ENCODE results near the gene CDS2.

CDS2 gene

DNA sequence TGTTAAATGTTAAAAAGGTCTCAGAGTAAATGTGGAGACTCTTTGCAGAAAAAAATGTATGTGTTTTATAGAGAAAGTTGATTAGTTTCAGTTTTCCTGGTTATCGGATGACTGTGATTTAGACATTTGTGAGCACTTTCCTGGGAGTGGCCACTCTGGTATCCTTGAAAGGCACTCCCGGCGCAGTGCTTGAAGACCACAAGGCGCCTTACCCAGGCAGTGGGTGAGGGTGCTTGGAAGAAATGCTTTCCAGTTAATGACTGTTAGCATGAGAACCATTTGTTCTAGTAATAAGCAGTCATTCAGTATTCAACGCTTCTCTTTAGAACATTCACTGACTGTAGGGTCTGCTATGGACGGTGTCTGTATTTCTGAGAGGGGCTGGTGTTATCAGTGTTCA is 7.2 kb downstream of the CDS2 start:
- Mint-ChIP-seq H3K36me3 (ENCODE audit: low read depth) (peaks cover 9% of the 10 kb centered on the region), H3K4me3 (no peak overlapping the region), H3K27me3 (ENCODE audit: low read depth) (no peaks in the 10 kb centered on the region), H3K4me1 (peaks cover 13% of the 10 kb centered on the region), H3K9me3 (no peaks in the 10 kb centered on the region), H3K27ac (no peak overlapping the region)
- TF ChIP-seq, protein P1, sequence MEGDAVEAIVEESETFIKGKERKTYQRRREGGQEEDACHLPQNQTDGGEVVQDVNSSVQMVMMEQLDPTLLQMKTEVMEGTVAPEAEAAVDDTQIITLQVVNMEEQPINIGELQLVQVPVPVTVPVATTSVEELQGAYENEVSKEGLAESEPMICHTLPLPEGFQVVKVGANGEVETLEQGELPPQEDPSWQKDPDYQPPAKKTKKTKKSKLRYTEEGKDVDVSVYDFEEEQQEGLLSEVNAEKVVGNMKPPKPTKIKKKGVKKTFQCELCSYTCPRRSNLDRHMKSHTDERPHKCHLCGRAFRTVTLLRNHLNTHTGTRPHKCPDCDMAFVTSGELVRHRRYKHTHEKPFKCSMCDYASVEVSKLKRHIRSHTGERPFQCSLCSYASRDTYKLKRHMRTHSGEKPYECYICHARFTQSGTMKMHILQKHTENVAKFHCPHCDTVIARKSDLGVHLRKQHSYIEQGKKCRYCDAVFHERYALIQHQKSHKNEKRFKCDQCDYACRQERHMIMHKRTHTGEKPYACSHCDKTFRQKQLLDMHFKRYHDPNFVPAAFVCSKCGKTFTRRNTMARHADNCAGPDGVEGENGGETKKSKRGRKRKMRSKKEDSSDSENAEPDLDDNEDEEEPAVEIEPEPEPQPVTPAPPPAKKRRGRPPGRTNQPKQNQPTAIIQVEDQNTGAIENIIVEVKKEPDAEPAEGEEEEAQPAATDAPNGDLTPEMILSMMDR (IDR thresholded peaks at IDR 0.05; ENCODE audit: unreplicated experiment in 3 of 3), result no peak

DNA sequence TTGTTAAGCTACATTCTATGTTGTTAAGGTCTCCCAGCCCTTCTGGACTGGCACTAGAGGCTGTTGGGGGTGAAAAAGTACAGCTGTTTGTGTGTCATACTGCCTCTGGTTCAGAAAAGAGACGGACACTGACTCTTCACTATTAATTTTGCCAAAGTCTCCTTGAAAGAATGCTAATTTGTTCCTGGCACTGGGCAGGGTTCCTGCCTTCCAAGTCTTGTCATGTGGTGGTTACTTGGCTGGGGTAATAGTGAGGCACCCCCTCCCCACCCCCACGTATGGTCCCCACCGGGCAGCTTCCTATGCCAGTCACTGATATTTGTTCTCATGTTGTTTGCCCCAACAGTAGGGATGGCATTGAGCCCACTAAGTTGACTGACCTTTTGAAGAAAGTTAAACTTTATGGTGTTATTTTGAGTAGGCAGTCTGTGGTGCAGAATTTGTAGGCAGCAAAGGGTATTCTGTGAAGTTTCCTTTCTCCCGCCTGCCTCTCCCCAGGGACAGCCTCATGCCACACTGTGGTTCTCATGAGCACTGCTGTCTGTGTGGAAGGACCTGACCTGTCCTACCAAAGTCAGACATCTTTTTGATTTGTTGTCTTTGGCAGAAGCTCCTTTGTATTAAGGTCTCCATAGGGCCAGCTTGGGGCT is 8.7 kb downstream of the CDS2 start:
- Mint-ChIP-seq H3K4me1 (peaks cover 13% of the 10 kb centered on the region), H3K27ac (no peak overlapping the region), H3K9me3 (no peaks in the 10 kb centered on the region), H3K4me3 (no peak overlapping the region), H3K36me3 (ENCODE audit: low read depth) (peaks cover 9% of the 10 kb centered on the region), H3K27me3 (ENCODE audit: low read depth) (no peaks in the 10 kb centered on the region)
- TF ChIP-seq, protein P1 (IDR thresholded peaks at IDR 0.05; ENCODE audit: unreplicated experiment in 3 of 3), result no peak

DNA sequence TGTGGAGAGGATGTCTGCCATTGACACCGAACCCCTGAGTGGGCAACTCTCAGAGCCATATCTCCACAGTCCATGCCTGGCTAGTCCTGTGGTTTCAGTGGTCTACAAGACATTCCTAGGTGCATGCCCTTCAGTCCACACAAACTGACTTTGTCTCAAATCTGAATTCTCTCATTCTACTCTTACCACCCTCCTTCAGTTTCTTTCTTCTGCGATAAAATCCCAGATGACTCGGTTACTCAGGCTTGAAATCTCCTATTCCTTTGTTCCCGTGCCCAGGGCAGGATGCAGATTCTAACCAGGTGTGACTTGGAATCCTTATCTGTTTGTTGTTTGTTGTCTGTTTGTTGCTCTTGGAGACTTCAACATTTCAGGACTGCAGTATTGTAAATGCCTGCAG is 9.3 kb downstream of the CDS2 start:
- H3K27me3 Mint-ChIP-seq (ENCODE audit: low read depth), result no peaks in the 10 kb centered on the region
- H3K9me3 Mint-ChIP-seq, result no peaks in the 10 kb centered on the region
- no peak overlapping the region for H3K4me3 Mint-ChIP-seq
- peaks cover 9% of the 10 kb centered on the region for H3K36me3 Mint-ChIP-seq (ENCODE audit: low read depth)
- H3K27ac Mint-ChIP-seq, result no peak overlapping the region
- TF ChIP-seq, protein P1 (IDR thresholded peaks at IDR 0.05; ENCODE audit: unreplicated experiment in 3 of 3), result no peak
- peaks cover 12% of the 10 kb centered on the region for H3K4me1 Mint-ChIP-seq

DNA sequence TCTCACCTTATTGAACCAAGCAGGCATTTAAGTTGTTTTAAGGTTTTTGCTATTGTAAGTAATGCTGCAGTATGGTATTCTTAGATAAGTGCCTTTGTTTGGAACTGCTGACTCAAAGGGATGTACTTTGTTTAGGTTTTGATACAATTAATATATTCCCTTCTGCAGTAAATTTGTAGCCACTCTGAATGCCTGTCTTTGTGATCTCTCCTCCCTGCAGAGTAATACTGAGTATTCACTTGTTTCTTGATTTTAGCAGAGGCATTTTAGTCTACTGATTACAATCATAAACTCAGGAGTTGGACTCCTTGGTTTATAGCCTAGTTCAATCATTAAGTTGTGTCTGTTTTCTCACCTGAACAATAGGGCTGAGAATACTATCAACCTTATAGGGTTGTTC is 13.4 kb downstream of the CDS2 start:
- H3K9me3 Mint-ChIP-seq, result no peaks in the 10 kb centered on the region
- TF ChIP-seq, protein P1 (IDR thresholded peaks at IDR 0.05; ENCODE audit: unreplicated experiment in 3 of 3), result no peak

DNA sequence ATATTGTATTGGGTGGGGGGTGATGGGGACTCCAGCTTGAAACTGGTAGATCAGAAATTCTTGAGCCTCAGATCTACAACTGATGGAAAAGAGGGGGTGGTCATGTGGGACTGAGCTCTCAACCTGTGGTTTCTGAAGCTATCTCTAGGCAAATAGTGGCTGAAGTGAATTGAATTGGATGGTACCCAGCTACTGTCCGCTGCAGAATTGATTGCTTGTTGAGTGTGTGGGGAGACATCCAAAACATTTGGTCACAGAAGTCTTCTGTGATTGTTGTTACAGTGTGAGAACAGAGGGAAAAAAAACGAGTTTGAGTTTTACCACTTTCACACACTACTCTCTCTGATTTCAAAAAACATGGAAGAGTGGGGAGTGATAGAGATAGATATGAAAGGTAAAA is 14.8 kb downstream of the CDS2 start:
- Mint-ChIP-seq H3K4me1 (peaks cover 11% of the 10 kb centered on the region), H3K9me3 (no peaks in the 10 kb centered on the region), H3K27ac (no peak overlapping the region), H3K4me3 (no peak overlapping the region), H3K27me3 (ENCODE audit: low read depth) (no peaks in the 10 kb centered on the region), H3K36me3 (ENCODE audit: low read depth) (peaks cover 10% of the 10 kb centered on the region)
- TF ChIP-seq, protein P1 (IDR thresholded peaks at IDR 0.05; ENCODE audit: unreplicated experiment in 3 of 3), result no peak

More for the DNA sequence above, 13.4 kb downstream of the CDS2 start:
- Mint-ChIP-seq H3K27me3 (ENCODE audit: low read depth) (no peaks in the 10 kb centered on the region), H3K4me1 (peaks cover 12% of the 10 kb centered on the region), H3K36me3 (ENCODE audit: low read depth) (peaks cover 9% of the 10 kb centered on the region), H3K27ac (no peak overlapping the region), H3K4me3 (no peak overlapping the region)

DNA sequence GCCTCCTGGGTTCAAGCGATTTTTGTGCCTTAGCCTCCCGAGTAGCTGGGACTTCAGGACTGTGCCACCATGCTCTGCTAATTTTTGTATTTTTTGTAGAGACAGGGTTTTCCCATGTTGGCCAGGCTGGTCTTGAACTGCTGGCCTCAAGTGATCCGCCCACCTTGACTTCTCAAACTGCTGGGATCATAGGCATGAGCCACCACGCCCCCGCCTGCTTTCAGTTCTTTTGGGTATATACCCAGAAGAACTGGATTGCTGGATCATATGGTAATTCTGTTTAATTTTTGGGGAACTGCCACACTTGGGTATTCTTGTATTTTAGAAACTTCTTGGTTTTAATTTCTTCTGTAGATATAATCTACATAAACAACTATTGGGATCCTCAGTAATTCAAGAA is 17.0 kb downstream of the CDS2 start:
- no peak overlapping the region for H3K27ac Mint-ChIP-seq
- no peak overlapping the region for H3K4me3 Mint-ChIP-seq

More for the DNA sequence above, 17.0 kb downstream of the CDS2 start:
- Mint-ChIP-seq H3K36me3 (ENCODE audit: low read depth) (peaks cover 13% of the 10 kb centered on the region), H3K9me3 (no peaks in the 10 kb centered on the region), H3K4me1 (peaks cover 20% of the 10 kb centered on the region), H3K27me3 (ENCODE audit: low read depth) (no peaks in the 10 kb centered on the region)
- TF ChIP-seq, protein P1 (IDR thresholded peaks at IDR 0.05; ENCODE audit: unreplicated experiment in 3 of 3), result no peak

Measured in nephron (organoid).